NCI-H526 (cell line): ENCODE data around the gene EDDM13.
"Not testable (repeated sequence)": the region's sequence is repeated elsewhere in the genome, so short reads cannot be mapped to it uniquely, and the experiment has no call there.

ENCODE experiments used
- DNase-seq, 2 experiments: peaks; one replicate each; lab custom pipeline; 2025; lab: John Stamatoyannopoulos, UW

EDDM13 gene

GRCh38 chr19:56295531-56296455 is 23.2 kb downstream of the EDDM13 start:
- no peak for DNase-seq

- DNase-seq: no peak
These were observed 24.5 kb downstream of the EDDM13 start for GRCh38 chr19:56297010-56297409.

- DNase-seq: no peak
These were observed 27.1 kb downstream of the EDDM13 start for GRCh38 chr19:56299688-56300087.

- DNase-seq: no peak
These were observed 28.6 kb downstream of the EDDM13 start for GRCh38 chr19:56301155-56301554.

- DNase-seq: no peak
These were observed 29.5 kb downstream of the EDDM13 start for GRCh38 chr19:56301886-56302620.

DNA sequence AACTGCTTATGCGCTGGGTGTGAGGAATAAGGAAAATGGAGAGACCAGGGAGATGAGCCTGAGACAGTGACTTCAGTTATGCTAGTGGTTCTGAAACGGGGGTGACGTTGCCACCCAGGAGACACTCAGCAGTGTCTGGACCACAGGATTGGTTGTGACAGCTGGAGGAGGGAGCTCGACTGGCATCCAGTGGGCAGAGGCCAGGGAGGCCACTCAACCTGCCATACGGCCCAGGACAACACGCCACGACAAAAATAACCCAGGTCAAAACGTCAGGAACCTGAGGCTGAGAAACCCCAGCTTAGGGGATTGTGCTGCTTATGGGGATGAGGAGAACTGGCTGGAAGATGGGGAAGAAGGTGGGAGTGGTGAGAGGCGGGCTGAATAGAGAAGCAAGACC is 31.7 kb downstream of the EDDM13 start:
- no peak for DNase-seq

GRCh38 chr19:56306016-56306415 is 33.5 kb downstream of the EDDM13 start:
- DNase-seq: no peak

DNA sequence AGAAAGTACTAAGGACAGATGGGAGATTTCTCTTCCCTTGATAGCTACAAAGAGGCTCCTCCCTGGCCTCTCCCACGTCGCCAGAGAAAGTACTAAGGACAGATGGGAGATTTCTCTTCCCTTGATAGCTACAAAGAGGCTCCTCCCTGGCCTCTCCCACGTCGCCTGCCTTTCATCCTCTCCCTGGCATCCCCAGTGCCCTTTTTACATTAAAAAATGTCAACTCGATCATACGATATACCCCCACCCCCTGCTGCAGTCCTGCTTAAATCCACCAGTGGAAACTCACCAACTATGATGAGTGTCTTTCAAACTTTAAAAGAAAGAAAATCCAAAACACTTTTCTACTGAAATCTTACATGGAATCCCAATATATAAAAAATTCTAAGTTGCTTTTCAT is 34.5 kb downstream of the EDDM13 start:
- DNase-seq: not testable (repeated sequence)

GRCh38 chr19:56308792-56309191 is 36.2 kb downstream of the EDDM13 start:
- DNase-seq: no peak

DNA sequence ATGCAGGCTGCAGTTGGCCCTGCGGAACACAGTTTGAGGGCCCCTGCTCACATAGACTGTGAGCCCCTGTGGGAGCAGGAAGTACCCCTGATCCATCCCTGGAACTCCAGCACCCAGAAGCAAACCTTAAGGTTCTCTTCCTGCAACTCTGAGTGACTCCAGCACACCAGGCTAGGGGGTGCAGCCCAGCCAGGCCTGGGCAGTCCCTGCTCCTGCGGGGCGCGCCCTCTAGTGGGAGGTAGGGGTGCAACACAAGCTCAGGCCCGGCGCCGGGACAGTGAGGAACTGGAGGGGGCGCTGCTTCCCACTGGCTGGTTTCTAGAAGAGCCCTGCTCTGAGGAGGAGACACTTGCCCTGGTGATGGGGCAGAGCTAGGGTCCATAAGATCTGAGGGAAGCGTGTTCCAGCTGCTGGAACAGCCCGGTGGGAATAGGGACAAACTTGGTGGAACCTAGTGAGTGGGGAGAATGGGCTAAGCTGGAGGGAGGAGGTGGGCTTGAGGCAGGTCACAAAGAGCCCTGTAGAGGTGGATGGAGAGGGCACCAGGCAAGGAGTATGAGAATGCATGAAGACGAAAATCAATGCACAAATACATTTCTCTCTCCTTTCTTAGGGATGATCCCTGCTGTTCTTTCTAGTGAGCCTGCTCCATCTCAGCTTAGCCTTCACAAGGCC is 37.1 kb downstream of the EDDM13 start:
- peak; percentile 12 to 79 for DNase-seq

DNA sequence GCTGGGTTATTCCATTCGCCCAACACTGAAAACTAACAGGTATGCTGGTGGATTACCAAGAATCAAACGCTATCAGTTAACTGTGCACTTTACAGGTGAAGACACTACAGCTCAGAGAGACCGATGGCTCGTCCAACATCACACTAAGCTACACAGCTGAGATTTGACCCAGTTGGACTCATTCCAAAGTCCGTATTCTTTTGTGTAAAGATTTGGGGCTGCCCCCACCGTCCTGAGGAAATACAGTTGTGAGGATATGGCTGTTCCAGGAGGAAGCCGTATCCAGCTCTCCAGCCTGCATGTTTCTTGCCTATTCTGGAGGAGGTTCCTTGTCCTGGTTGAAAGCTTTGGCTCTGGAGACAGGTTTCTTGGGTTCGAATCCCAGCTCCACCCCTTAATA is 37.9 kb downstream of the EDDM13 start:
- no peak for DNase-seq

- no peak for DNase-seq
These were observed 39.8 kb downstream of the EDDM13 start for GRCh38 chr19:56312342-56312741.

GRCh38 chr19:56312787-56313657 is 40.5 kb downstream of the EDDM13 start:
- DNase-seq: no peak

GRCh38 chr19:56314018-56314380 is 41.5 kb downstream of the EDDM13 start:
- DNase-seq: peak in 1 of 2 experiments; percentile 64

DNA sequence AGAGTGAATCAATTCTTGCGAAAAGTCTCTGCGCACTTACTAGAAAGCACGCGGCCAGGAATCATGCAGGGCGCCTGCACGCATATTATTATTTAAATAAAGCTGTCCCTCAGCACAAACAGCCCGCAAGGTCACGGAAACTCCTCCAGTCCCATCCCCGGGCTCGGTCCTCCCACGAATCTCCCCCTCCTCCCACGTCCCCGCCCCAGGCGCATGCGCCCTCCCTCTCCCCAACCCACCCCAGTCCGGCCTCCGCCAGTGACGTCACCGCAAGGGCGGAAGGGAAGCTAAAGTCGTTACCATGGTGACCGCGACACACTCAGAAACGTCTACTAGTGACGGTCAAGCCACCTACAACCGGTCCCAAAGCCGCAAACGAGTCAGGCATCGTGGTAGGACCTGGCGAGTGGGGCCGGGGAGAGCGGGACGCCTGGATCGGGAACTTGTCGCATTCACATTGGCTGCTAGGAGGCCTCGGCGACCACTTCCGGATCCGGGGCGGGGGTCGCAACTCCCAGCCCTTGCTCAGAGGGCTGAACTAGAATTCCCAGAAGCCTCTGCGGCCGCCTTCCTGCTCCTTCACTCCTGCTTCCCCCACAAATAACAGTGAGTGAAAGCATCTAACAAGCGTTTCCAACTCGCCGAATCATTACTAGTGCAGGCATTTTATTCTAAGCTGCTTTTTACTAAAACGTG is 42.0 kb downstream of the EDDM13 start, which contains the start of gene ZSCAN5A:
TSS of gene ZSCAN5A (minus strand) at position 459 of the 696 bp plus-strand sequence. CDS start 89,793 bp downstream, outside the sequence.
- peak; percentile 98 to 99 for DNase-seq

- peak; percentile 98 to 99 for DNase-seq
These were observed 42.7 kb downstream of the EDDM13 start for GRCh38 chr19:56315077-56315828.

GRCh38 chr19:56316728-56317127 is 44.2 kb downstream of the EDDM13 start:
- no peak for DNase-seq

DNA sequence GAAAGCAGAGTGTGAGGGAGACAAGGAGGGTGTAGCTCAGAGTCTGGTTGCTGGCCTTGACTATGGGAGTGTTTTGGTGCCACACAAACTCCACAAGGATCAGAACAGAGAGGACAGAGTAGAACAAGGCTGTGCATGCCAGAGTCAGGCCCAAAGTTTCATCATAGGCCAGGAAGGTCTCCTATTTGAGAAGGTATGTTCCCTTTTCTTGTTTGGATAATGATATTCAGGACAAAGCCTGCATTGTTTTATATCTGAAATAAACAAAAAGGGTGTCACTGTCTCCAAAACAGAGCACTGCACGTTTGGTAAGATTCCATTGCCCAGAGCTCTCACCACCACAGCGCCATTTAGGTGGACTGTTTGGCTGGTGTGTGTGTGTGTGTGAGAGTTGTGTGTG is 45.2 kb downstream of the EDDM13 start:
- no peak for DNase-seq

DNA sequence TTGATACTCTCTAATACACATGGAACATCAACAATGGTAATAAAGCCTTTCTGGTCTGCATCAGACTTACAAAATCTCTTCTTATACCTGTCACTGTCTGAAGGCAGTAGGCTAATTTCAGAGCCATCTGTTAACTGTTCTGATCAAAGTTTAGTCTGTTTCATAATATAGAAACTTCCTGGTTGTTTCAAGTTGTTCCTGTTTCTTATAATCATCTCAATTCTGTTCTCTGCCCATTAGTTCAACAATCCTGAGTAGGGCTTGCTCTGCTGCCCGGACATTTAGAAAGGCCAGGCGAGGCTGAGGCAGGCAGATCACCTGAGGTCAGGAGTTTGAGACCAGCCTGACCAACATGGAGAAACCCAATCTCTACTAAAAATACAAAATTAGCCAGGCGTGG is 47.4 kb downstream of the EDDM13 start:
- no peak for DNase-seq
